Stimulated activated CD4-positive, alpha-beta T cell treated with anti-CD3 and anti-CD28 coated beads, Interleukin-2, amount 100 ng/mL, for 48 hours (primary cell): Measurements from ENCODE around the gene HDAC4.

Experiments used
- DNase-seq, 2 donors: peaks; one replicate each; pipeline ENCODE4 v3.0.0-alpha.2; 2020

Gene HDAC4

DNA sequence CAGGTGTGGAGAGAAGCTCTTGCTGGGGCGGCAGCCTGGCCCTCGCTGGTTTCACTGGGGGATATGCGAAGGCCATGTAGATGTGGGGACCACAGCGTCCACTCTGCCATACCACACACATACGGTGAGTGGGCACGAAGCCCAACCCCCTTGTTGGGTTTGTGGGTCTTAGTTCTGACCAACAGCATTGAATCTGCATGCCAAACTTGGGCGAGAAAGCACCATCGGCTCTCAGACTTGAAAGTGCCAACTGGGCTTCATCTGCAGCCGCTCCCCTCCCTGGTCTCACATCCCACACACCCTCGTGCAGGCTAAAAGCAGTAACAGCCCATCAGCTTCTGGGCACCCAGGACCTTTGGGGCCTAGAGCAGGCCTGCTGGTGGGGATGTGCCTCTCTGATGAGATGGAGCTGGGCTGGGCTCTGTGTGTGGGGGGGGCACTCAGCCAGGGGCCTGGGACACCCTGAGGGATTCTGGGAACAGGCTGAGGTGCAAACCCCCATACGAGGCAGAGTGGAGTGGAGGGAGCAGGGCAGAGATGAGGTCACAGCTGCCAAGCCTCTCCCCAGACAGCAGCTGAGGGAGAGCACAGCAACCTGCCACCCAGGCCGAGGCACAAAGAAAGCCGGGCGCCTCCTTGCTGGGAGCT is 288.6 kb downstream of the HDAC4 start:
- DNase-seq, result no peak

DNA sequence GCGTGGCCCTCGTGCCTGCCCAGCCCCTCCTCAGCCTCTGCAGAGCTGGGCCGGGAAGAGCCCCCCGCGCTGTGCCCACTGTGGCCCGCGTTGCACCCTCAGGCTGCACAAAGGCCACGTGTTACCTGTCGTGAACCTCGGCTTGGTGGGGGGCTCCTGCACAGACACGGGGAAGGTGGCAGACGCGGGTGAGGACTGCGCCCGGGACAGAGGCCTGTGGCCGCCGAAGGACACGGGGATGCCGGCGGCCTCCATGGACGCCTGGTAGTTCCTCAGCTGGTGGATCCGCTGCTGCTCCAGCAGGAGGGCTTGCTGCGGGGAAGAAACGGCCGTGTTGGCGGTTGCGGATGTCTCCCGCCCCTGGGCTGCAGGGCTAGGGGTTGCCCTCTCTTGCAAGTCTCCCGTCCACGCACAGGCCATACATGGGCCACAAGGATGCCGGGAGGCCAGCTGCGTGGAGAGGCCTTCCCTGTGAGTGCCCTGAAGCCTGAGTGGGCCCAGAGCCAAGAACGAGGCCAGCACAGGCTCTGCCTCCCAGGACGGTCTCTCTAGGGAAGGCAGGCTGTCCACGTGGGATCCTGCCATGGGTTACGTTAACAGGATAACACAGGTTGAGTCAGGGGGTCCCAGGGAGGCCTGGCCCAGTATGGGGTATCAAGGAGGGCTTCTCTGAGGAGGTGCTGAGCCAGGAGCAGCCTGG is 289.3 kb downstream of the HDAC4 start:
- no peak for DNase-seq

DNA sequence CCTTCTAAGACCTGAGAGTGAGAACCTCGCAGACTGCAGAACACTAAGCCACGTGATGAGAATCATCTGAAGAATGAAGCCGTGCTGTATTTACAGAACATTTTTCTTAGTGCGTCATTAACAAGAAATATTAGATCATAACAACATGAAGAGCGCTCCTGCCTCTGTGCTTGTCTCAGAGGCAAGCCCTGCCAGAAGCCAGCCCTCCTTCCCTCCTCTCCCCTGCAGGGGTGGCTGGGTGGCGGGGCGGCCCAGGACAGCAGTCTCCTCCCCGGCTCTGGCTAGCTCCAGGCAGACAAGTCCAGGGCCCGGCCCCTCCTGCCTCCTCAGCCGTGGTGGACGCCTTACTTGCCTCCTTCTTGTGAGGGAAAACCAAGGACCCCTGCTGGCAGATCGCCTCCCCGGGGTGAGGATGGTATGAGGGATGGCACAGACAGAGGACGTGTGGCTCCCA is 290.2 kb downstream of the HDAC4 start:
- DNase-seq, result no peak

DNA sequence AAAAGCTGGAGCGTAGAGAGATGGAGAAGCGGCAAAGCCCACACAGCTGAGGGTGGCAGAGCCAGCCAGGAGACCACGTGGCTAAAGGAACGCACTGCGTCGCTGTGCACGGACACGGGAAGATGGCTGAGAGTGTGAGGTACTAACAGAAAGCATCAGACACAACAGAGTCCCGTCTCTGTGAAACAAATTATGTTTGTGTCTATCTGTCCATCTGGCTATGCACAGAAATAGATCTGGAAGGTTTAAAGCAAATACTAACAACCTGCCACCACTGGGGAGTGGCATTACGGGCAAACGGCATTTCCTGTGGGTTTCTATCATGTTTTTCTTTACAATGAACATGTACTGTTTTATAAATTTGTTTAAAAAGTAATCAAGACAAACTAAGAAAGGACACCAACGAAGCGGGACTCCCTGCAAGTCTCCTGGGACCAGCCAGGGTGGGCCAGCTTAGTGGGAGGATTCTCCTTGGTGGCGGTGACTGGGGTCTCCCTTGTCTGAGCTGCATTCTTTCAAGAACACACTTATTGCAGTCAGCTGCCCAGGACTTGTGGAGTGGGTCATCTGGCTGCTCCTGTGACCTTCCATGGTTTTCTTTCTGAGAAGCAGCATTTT is 290.8 kb downstream of the HDAC4 start:
- DNase-seq, result no peak

DNA sequence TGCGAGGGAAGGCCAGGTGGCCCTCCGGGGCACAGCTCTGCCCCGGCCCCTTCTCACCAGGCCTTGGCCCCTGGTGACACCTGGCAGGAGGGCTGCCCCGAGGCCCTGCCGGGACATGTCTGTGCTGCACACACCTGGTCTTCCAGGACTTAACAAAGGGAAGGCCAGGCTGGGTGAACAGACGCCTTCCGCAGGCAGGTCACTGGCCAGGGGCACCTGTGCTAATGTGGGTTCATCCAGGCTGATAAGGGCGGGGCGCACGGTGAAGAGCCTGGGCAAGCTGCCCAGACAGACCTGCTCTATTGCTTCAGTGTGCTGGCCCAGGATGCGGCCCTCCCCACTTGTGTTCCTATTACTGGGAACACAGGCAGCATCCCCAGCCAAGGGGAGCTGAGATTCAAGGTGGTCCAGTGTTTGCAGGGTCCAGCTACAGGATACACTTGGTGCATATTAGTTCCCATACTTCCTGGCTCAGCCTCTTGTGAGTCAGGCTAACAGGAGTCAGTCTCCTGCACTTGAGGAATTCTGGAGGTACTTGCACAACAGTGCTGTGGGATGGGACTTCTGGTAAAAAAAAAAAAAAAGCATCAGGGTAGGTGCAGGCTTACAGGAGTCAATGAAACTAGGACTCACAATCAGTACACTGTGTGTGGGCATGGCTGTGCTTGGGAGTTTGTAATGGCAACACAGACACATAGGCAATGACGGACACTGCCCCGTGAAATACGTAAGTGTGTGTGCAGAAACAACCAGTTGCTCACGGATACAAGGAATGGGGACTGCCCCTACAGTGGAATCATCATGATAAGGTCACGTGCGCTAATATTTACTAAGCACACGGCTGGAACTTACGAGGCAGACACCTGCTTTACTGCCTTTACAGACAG is 291.5 kb downstream of the HDAC4 start:
- no peak for DNase-seq

DNA sequence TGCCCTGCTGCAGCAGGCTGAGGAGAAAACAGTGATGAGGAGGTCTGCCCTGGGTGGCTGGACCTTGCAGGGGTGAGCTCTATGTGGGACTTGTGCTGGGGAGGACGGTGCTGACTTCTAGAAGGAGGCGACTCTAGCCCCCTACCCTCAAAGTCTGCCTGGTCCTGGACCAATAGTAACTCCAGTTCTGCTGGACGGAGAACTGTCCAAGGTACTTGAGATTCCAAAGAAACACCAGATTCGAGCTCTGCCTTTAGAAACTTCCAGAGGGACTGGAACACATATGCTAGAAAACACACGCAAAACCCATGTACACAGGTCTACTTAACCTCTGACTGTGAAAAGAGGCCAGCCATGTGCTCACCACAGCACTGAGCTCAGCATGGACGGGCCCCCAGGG is 292.4 kb downstream of the HDAC4 start:
- no peak for DNase-seq

DNA sequence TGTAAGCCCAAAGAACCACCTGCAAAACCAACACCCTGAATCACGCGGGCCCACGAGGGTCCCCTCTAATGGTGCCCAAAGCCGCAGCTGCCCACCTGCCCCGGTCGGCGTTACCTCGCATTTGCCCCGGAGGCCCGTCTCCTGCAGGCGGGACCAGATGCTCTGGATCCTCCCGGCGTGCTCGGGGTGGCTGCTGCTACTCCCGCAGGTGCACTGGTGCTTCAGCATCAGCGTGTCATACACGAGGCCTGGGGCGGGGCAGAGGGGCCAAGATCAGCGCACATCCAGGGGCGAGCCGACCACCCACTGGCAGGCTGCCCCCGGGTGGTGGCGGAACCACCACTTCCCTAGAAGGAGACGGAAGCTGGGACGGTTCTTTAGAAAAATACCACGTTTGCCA is 292.9 kb downstream of the HDAC4 start:
- no peak for DNase-seq

DNA sequence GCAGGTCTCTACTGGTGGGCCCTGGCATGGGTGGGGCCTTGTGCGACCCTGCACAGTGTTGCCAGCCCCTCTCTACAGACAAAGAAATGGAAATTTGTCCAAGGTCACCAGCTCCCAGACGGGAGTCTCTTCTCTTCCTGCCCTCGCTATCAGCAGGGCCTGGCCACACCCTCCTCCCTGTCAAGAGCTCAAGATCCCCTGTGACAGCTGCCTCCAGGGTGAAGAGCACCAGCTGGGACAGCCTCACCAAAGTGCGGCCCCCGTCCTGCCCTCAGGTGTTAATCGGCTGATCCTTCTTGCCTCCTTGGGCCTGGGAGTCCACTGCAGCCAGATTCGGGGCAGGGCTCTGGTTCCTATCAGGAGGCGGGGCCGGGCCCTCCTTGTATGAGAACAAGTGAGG is 293.9 kb downstream of the HDAC4 start:
- no peak for DNase-seq

DNA sequence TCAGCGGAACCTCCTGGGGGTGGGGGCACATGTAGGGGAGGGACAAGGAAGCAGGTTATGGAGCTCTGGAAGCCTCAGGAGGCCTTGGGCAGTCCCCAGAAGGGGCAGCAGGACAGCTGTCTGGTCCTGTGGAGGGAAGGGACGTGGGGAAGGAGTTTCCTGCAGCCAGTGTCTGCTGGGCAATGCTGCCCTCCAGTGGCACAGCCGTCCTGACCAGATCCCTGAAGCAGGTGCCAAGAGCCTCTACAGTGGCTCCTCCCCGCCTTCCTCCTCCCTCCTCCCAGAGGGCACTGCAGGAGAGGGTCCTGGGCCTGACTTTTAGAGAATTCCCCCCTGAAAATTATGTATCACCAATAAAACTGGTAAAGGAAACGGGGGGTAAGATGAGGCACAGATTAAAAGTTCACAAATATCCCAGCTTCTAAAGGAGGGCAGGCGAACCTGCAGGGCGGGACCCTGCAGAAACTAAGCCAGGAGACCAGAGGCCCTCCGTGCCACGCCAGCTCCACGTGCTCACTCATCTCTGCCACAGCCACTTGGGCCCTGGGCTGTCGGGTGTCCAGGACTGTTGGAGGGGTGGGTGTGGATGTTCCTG is 294.4 kb downstream of the HDAC4 start:
- DNase-seq, result no peak

DNA sequence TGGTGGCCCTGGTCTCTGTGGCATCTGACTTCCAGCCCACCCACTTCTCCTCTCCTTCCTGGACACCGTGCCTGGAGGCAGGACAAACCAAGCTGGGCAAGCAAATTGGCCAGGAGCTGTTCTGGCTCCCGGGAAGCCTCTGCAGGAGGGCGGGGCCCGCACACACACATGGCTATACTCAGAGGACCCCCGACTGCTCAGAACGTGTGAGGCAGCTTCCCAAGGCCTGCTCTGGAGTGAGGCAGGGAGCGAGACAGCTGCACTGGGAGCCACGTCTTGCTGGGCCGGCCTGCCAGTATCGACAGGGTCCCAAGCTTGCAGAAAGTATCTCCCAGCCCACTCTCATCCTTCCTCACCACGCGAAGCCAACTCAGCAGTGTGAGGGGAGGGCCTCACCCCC is 295.6 kb downstream of the HDAC4 start:
- DNase-seq, result no peak

DNA sequence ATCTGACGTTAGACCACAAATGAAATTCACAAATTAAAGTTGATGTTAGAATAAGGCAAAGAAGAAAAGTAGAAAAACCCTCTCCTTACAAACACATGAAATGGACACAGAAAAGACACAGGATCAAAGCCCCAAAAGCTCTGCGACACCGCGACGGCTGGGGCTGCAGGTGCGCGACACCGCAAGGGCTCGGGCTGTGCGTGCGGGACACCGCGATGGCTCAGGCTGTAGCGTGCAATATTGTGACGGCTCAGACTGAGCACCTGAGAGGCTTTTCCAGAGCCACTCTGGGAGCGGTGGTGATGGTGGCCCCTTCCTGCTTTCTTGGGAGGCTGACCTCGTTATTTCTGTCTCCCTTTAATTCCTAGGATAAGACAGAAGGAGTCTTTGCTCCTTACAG is 296.0 kb downstream of the HDAC4 start:
- no peak for DNase-seq

DNA sequence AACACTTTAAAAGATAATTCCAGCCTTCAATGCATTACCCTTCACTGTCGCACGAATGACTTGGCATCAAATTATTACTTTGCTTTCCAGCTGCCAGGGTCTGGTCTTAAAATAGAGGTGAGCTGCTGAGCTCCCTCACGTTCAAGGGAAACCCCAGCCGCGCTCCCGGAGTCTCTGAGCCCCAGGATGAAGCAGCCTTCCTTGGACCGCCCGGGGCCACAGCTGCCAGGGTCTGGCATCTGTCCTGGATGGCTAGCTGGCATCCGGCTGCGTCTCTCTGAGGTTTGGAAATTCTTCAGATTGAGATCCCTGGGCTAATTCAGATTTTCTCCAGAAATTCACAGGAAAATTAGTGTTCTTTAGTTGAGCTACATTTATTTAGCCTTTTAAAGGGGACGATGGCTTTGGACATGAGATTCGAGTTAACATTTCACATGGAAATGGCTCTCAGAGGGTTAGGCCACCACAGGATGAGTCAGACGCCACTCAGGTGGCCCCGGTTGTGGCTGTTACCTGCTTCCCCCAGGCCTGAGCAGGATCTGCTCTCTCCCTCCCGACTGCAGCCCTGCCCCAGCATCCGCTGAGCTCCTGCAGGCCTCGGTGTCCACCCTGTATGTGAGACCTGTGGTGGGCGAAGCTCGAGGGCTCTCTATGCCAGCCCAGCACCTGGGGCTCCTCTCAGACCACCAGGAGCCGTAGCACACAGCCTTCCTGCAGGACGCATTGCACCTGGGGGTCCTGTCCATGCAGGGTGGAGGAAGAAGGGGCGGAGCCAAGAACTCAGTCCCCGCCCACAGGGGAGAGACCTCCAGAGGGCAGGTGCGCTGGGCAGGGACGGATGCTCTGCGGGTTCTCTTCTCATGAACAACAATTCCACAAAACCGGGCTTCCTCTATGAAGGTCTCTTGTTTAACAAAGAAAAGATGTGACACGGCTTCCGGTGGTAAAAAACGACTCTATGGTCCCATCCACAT is 297.4 kb downstream of the HDAC4 start:
- DNase-seq, result no peak

DNA sequence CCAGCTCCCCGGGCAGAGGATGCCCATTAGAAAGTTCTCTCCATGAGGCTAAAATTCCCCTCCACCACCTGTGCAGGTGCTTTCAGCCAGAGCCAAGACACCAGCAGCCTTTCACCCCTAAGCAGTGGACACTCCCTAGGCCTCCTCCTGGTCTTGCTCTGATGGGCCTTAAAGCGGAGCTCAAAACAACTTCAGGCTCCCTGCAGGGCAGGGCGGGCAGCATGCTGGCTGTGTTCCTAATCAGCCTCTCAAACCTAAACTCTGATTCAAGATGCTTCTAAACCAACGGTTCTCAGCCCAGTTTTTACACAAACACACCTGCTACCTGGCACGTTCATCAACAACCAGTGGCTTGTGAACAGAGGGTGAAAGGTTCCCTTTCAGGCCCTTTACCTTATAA is 298.6 kb downstream of the HDAC4 start:
- DNase-seq, result no peak

DNA sequence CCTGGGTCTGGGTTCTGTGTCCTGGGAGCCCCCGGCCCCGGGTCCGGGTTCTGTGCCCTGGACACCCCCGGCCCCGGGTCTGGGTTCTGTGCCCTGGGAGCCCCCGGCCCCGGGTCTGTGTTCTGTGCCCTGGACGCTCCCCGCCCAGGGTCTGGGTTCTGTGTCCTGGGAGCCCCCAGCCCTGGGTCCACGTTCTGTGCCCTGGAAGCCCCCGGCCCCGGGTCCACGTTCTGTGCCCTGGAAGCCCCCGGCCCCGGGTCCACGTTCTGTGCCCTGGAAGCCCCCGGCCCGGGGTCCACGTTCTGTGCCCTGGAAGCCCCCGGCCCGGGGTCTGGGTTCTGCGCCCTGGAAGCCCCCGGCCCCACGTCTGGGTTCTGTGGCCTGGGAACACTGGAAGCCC is 299.0 kb downstream of the HDAC4 start:
- no peak for DNase-seq

DNA sequence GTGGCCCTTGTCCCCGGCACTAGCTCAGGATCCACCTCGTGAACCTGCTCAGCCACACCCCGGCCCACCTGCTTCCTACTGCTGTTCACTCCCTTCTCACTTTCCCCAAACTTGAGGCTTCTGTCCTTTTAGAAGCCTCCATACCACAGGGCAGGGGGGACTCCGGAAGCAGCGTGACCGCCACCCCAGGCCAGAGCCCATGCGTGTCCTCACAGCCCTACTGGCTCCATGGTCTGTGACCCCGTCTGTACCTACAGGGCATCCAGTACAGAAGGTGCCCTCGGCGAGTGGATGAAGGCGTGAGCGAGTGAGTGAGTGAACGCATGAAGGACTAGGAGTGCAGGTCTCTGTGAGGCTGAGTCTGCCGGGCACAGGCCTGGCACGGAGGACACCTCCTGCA is 299.7 kb downstream of the HDAC4 start:
- no peak for DNase-seq

DNA sequence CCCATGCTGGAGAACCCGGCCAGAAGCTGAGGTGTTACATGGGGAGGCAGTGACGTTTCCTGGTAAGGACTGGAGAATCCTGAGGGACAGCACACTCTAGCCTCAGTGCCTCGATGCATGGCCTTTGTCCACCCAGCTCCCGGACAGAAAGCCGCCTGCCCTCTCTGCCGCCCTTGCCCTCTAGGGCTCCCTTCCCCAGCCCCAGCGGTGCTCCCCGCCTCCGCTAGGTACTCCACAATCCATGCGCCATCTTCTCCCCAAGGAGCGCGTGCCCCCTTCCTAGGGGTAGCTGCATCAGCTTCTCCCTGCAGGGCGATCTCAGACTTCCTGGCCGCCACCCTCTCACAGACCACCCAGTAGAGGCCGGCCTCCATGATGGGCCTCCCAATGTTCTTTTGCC is 301.3 kb downstream of the HDAC4 start:
- no peak for DNase-seq

DNA sequence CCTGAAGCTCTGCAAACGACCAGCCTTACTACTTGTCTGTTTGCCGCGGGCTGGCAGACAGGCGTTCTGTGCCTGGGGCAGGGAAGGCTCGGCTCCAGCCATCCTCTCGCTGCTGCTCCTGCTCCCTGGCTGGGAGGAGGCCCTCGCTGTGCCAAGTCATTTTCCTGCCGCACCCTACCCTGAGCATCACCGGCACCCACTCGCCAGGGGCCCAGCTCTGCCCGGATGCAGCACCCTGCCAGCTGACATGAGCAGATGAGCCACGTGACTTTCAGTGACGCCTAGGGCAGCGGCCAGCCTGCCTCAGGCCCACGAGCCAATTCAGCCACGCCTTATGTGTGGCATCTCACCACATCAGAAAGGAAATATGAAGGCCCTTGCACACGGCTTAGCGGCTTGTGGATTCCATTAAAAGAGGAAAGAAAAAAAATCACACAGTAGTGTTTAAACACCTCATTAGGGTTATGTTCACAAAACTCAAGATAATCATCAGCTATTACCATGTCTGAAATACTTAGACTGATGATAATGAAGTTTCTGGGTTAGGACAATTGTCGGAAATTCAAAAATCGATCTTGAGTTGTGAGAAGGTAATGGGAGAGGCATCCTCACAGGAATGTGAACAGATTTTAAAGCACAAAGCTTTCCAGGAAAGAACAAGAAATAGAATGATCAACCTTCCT is 302.4 kb downstream of the HDAC4 start:
- DNase-seq, result no peak

DNA sequence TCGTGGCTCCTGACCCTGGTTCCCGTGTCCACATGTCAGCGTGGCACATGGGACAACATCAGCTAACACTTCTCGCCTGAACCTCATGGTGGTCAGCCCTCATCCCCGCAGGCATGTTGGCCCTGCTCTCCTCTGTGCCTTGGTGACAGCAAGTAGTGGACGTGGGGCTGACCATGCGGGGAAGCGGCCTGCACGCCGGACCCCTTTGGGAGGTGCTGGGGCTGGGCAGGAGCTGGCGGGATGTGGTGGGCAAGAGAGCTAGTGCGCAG is 303.5 kb downstream of the HDAC4 start:
- DNase-seq, result no peak

DNA sequence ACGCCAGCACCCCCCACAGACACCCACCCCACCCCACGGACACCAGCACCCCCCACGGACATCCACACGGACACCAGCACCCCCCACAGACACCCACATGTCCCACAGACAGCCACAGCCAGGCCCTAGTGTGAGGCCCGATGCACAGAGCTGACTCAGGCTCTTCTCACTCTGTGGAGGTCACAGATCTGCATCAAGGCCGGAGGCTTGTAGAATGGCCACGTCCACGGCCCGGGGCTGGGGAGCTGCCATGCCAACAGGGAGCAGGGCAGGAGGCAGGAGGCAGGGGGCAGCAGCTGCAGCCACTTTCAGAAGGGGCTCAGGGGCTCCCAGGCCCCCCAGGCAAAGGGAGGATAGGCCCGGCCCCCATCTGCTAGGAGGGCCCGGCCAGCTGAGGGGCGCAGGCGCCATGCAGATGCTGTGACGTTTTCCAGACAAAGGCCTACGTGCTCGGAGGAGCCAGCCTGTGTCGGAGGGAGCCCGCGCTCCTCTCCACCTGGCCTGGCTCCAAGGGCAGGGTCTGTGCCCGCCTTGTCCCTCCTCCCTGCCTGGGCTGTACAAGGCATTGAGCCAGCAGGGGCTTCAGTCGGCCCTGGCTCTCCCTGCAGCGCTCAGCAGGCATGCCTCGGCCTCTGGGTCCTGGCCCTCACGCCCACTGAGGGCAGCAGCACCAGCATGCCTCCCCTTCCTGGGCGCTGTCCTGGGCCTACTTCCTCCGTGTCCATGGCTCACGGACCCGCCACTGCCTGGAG is 304.0 kb downstream of the HDAC4 start:
- DNase-seq, result no peak

DNA sequence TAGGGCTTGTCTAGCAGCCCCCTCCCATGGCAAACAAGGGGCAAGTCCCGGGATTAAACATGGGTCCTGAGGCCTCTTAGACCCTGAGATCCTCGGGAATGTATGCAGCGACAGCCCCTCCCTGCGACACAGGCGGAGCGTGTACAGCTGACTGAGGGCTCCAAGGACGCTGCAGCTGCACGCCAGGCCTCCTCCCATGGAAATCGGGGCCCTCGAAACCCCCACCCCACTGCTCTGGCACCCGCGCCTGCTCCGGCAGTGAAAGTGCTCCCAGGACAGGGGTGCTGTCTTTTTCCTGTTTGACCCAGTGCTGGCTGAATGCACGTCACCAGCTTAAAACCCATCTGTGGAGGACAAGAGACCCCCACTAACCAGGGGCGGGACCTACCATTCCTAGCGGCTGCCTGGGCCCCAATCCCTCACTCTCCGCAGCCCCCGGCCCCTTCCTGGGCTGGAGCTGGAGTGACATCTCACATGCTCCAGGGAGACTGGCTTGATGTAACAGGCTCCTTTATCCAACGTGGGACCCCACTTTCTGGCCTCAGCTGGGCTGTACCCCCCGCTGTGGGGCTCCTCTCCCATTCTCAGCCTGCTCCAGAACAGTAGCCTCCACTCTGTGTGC is 305.2 kb downstream of the HDAC4 start:
- no peak for DNase-seq
